ENCODE results near the gene PYCR2. TPM values are rescaled to one million over a fixed set of nuclear protein-coding genes. Genes with fewer than 3 reads are reported as not detected.

PYCR2 gene
- total RNA-seq, 1 donor = 15.1 TPM

DNA sequence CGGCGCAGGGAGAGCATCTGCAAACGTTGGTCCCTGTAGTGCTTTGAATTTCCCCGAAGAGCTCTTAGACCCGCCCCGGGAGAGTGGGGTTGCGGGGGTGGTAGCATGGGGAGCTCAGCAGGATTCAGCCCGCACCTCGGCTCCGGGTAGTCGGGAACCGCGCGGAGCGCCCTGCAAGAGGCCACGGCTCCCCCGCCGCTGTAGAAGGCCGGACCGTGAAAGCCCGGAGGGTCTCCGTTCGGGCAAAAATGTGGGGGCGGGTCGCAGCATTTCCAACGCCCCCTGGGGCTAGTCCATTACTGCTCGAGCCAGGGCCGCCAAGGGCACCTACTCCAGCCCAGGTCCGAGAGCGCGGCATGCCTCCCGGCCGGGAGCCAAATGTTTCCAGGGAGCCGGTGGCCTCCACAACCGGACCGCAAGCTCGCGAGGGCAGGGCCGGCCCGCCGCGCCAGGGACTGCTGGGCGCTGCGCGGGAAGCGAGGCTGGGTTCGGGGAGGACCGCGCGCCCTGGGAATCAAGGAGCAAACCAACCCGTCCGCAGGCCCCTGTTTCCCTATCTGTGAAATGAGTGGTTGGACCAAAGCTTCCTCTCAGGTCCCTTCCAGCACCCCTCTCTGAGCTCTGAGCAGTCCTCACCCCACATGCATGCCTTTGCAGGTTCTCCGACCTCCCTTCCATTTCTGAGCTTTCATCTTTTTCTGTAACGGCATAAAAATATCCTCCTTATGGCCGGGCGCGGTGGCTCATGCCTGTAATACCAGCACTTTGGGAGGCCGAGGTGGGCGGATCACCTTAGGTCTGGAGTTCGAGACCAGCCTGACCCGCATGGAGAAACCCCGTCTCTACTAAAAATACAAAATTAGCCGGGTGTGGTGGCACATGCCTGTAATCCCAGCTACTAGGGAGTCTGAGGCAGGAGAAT lies 41.1 kb downstream of the PYCR2 start:
- no peaks in the 10 kb centered on the region for H3K27me3 ChIP-seq (ENCODE audit: insufficient read depth, low read length)
- no peaks in the 10 kb centered on the region for H3K9me3 ChIP-seq (ENCODE audit: low read depth, low read length)
- peak overlapping the region; percentile 99 for H3K4me3 ChIP-seq (ENCODE audit: low read length)
- H3K4me1 ChIP-seq (ENCODE audit: insufficient read depth, low read length) = peaks cover 52% of the 10 kb centered on the region

DNA sequence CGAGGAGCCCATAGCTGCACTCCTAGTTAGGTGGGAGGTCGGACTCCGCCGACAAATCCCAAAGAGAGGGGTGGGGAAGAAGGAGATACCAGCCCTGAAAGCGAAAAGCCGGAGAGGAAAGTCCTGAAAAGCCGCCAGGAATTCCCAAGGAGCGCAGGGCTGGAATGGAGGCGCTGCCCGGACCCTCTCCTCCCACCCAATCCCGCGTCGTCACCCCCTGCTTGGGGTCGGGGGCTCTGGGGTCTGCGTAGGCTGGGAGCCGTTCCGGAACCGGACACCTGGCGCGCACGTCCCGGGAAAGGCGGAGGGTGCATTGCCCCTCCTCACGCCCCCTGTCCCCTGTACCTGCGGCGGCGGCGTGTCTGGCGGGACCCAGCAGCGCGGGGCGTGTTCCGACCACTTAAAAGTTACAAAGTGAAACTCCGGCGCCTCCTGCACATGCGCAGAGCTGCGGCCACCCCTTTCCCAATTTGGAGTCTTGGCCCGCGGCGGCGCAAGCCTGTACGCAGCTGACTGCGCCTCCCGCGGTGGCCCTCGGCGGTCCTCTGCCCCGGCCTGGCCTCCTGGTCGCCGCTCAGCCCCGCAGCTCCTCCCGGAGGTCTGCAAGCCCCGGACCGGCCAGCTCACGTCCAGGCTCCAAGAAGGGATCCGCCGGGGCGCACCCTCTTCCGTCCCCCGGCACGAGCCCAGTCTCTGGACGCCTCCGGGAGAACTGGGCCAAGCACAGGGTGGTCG lies 41.9 kb downstream of the PYCR2 start, which contains the start of gene TMEM63A:
TMEM63A (minus strand) TSS at position 422 of the 735 bp plus-strand sequence. CDS start 4,800 bp downstream, outside the sequence.
- Histone ChIP-seq H3K4me3 (ENCODE audit: low read length) (peak within 1 kb of the TSS; percentile 99), H3K27me3 (ENCODE audit: insufficient read depth, low read length) (no peaks in the 10 kb centered on the region), H3K9me3 (ENCODE audit: low read depth, low read length) (no peaks in the 10 kb centered on the region), H3K4me1 (ENCODE audit: insufficient read depth, low read length) (peaks cover 60% of the 10 kb centered on the region)

DNA sequence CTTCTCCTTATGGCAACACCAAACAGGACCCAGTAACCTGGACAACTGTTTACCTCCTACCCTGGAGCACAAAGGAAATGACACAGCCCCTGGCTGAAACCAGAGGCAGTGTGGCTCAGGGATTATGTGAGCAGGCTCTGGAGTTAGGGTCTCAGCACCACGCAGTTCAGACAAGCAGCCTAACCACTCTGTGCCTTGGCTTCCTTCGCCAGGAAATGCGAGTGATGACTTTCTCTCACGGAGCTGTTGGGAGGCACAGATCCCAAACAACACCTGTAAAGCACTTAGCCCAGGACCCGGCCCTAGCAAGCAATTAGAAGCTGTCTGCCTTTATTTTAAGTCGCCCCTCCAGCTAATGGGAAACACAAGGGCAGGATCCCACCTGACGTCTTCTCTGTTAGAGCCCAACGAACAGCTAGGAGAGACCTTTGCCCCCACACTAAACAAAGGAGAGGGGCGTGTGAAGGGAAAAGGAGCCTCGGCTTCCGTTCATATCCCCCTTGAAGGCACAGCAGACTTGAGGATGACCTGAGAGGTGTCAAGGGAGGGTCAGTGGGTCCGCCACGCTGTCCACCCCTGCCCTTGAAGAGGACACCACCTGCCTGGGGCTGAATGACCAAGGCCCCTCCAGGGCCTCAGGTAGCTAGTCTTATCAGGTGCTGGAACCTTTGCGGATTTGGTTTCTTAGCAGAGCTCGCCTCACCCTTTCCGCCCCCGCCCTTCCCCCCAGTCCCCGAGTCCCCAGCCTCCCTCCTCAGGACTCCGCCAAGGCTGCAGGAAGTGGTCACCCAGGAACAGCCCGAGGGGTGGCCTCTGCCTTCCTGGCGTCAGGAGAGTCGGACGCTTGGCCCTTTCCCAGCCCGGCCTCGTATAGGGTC lies 42.7 kb downstream of the PYCR2 start:
- Histone ChIP-seq H3K4me3 (ENCODE audit: low read length) (peak overlapping the region; percentile 99), H3K4me1 (ENCODE audit: insufficient read depth, low read length) (peaks cover 67% of the 10 kb centered on the region), H3K27me3 (ENCODE audit: insufficient read depth, low read length) (no peaks in the 10 kb centered on the region)

DNA sequence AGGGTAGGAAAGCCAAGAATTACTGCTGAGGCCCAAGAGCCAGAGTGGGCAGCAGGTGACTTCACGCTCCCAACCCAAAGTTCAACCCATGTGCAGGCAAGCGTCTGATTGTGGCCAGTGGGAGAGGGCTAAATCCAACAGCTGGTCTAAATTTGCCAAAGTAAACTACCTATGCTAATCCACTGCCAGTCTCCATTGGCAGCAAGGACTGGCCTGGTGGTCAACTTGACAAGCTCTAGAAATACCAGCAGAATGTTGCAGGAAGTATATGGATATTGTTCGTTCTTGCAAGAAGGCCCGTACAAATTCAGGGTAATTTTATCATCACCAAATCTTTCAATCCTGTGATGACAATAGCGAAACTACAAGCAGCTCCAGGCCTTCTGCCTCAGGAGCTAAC lies 43.4 kb downstream of the PYCR2 start:
- Histone ChIP-seq H3K9me3 (ENCODE audit: low read depth, low read length) (no peaks in the 10 kb centered on the region), H3K4me1 (ENCODE audit: insufficient read depth, low read length) (peaks cover 74% of the 10 kb centered on the region), H3K4me3 (ENCODE audit: low read length) (peak overlapping the region; percentile 99), H3K27me3 (ENCODE audit: insufficient read depth, low read length) (no peaks in the 10 kb centered on the region)

More for the DNA sequence above, 42.7 kb downstream of the PYCR2 start:
- no peaks in the 10 kb centered on the region for H3K9me3 ChIP-seq (ENCODE audit: low read depth, low read length)

- H3K4me3 ChIP-seq (ENCODE audit: low read length) = peak overlapping the region; percentile 99
- peaks cover 75% of the 10 kb centered on the region for H3K4me1 ChIP-seq (ENCODE audit: insufficient read depth, low read length)
- no peaks in the 10 kb centered on the region for H3K27me3 ChIP-seq (ENCODE audit: insufficient read depth, low read length)
- H3K9me3 ChIP-seq (ENCODE audit: low read depth, low read length) = no peaks in the 10 kb centered on the region
Measured at GRCh38 chr1:225880222-225880588, 43.8 kb downstream of the PYCR2 start.

DNA sequence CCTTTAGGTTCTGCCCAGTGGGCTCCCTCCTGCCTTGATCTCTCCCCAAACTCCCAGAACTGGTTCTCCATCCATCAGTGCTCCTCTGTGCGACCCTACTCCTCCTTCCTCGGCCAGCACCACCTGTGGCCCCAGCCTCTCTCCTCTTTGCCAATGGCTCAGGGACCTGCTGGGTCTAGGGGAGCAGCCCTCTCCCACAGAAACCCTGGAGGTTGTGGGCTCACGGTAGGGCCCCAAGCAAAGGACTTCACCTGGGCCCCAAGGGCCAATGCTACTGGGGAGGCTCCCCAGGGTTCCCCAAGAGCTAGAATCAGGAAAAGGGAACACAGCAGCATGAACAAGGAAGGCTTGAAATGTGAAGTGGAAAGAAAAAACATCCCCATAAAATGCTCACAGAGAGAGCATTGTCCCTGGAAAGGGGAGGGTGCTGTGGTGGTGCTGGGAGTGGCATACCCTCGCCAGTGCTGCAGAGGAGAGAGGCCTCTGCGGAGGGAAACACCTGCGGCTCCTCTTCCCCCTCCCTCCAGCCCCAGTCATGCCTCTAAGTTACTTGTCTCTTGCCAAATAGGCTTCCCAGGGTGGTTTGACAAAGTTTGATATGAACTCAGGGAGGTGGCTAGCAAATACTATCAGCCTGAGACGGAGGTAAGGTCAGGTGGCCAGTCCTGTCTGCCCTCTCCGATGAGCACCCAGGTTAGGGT lies 44.4 kb downstream of the PYCR2 start:
- Histone ChIP-seq H3K27me3 (ENCODE audit: insufficient read depth, low read length) (no peaks in the 10 kb centered on the region), H3K4me3 (ENCODE audit: low read length) (peak overlapping the region; percentile 99), H3K4me1 (ENCODE audit: insufficient read depth, low read length) (peaks cover 76% of the 10 kb centered on the region), H3K9me3 (ENCODE audit: low read depth, low read length) (no peaks in the 10 kb centered on the region)

GRCh38 chr1:225878282-225878681 lies 45.8 kb downstream of the PYCR2 start:
- H3K4me1 ChIP-seq (ENCODE audit: insufficient read depth, low read length) = peaks cover 76% of the 10 kb centered on the region
- no peaks in the 10 kb centered on the region for H3K27me3 ChIP-seq (ENCODE audit: insufficient read depth, low read length)
- no peaks in the 10 kb centered on the region for H3K9me3 ChIP-seq (ENCODE audit: low read depth, low read length)
- no peak overlapping the region for H3K4me3 ChIP-seq (ENCODE audit: low read length)

DNA sequence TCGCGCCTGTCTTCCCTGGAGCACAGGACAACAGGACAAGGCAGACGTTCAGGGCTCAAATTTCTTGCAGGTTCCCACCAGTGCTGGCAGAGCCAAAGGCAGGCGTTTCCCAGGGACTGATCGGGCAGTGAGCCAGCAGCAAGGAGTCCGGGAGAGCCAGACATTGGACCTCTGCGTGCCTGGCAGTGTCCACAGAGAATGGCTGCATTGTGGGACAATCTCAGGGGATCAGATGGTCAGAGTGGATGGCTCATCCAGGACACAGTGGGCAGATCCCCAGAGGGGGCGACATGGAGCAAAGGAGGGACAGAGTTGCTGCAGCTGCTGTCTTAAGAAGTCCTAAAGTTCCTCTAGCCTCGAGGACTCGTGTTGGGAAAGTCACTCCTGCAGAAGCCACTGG lies 46.5 kb downstream of the PYCR2 start:
- H3K27me3 ChIP-seq (ENCODE audit: insufficient read depth, low read length) = no peaks in the 10 kb centered on the region
- H3K4me3 ChIP-seq (ENCODE audit: low read length) = no peak overlapping the region
- peaks cover 72% of the 10 kb centered on the region for H3K4me1 ChIP-seq (ENCODE audit: insufficient read depth, low read length)
- H3K9me3 ChIP-seq (ENCODE audit: low read depth, low read length) = no peaks in the 10 kb centered on the region

GRCh38 chr1:225876900-225877510 lies 47.0 kb downstream of the PYCR2 start:
- Histone ChIP-seq H3K4me1 (ENCODE audit: insufficient read depth, low read length) (peaks cover 72% of the 10 kb centered on the region), H3K27me3 (ENCODE audit: insufficient read depth, low read length) (no peaks in the 10 kb centered on the region), H3K4me3 (ENCODE audit: low read length) (no peak overlapping the region), H3K9me3 (ENCODE audit: low read depth, low read length) (no peaks in the 10 kb centered on the region)

- Histone ChIP-seq H3K4me1 (ENCODE audit: insufficient read depth, low read length) (peaks cover 60% of the 10 kb centered on the region), H3K4me3 (ENCODE audit: low read length) (no peak overlapping the region), H3K27me3 (ENCODE audit: insufficient read depth, low read length) (no peaks in the 10 kb centered on the region), H3K9me3 (ENCODE audit: low read depth, low read length) (no peaks in the 10 kb centered on the region)
Measured at GRCh38 chr1:225875044-225875815, 48.8 kb downstream of the PYCR2 start.

- H3K4me1 ChIP-seq (ENCODE audit: insufficient read depth, low read length) = peaks cover 52% of the 10 kb centered on the region
- H3K9me3 ChIP-seq (ENCODE audit: low read depth, low read length) = no peaks in the 10 kb centered on the region
- H3K27me3 ChIP-seq (ENCODE audit: insufficient read depth, low read length) = no peaks in the 10 kb centered on the region
- H3K4me3 ChIP-seq (ENCODE audit: low read length) = no peak overlapping the region
Measured at GRCh38 chr1:225874431-225874830, 49.6 kb downstream of the PYCR2 start.

GRCh38 chr1:225873281-225873850 lies 50.7 kb downstream of the PYCR2 start:
- Histone ChIP-seq H3K4me3 (ENCODE audit: low read length) (no peak overlapping the region), H3K4me1 (ENCODE audit: insufficient read depth, low read length) (peaks cover 41% of the 10 kb centered on the region), H3K27me3 (ENCODE audit: insufficient read depth, low read length) (no peaks in the 10 kb centered on the region), H3K9me3 (ENCODE audit: low read depth, low read length) (no peaks in the 10 kb centered on the region)

DNA sequence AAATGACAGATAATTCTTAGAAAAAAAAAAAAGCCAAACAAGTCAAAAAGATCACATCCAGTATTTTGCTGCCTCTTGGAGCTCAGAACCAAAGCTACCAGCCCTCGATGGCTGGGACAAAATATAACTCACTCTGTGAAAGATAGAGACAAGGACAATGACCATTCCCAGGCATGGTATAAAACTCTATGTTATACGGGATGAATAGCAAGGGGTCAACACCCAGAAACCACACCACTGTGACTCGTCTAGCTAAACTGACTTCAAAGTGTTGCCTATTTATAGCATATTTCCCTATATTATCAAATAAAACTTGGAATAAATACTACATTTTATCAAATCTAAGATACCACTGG lies 52.0 kb downstream of the PYCR2 start:
- Histone ChIP-seq H3K4me1 (ENCODE audit: insufficient read depth, low read length) (peaks cover 38% of the 10 kb centered on the region), H3K27me3 (ENCODE audit: insufficient read depth, low read length) (no peaks in the 10 kb centered on the region), H3K9me3 (ENCODE audit: low read depth, low read length) (no peaks in the 10 kb centered on the region), H3K4me3 (ENCODE audit: low read length) (no peak overlapping the region)

Measured in mononuclear cell (primary cell).